ENCODE measurements around the gene PRRG1. TPM values are rescaled to one million over a fixed set of nuclear protein-coding genes. Genes with fewer than 3 reads are reported as not detected.
"Not testable (repeated sequence)": the region's sequence is repeated elsewhere in the genome, so short reads cannot be mapped to it uniquely, and the experiment has no call there.

PRRG1 gene
- total RNA-seq, result not detected

DNA sequence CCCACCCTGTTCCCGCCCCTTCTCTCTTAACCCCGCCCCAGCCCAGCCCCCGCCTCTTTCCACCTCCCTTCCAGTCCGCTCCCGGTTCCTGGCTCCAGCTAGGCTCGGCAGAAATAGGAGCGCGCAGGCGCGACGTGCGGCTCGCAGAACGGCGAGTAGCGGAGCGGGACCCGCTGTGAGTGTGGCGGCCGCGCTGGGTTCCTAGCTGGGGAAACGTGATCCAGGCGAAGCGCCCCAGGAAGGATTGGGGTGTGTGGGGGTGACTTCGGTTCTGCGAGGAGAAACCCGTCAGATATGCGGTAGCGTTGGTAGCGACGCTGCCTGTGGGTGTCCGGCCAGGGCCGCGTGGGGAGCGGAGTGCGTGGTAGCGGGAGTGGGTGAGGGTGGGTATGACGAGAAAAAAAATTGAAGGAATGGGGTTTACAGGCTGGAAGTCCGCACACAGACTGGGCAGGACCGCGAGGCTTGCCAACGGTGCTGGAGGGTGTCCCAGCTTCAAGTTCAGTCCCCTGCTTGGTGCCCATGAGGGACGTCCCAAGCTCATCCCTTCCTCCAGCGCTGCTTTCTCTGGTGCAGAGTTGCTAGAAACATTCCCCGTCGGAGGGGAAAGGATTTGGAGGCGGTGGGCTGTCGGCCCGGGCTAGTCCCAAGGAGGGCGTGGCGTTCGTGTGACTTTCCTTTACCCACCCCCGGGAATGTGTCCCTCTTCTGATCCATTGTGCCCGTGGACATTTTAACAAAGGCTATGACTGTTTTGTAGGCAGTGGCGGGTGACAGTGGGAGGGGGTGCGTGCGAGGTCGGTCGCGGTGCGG lies at the start of gene PRRG1:
TSS of gene PRRG1 (plus strand) at position 144 of the 813 bp plus-strand sequence. CDS start 56,886 bp downstream, outside the sequence.
- ChIA-PET POLR2A (no interaction called here), CTCF (no interaction called here)

DNA sequence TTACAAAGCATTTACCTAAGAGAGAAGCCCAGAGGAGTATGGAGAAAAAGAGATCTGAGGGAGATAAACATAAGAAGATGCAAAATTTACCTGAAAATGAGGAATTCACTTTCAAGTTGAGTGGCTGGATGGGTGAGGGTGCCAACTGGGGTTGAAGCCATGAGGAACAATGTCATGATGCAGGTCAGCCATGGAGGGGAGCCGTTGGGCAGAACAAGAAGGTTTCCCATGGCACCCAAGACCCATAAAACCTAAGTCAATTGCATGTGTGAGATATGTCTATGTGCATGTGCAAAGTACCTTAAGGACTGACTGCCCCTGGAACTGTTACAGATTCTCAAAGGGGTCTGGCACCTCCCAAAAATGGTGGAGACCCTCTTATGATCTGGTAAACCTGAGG lies 46.6 kb upstream of the PRRG1 start:
- POLR2A ChIA-PET, result no interaction called here
- CTCF ChIA-PET, result no interaction called here

DNA sequence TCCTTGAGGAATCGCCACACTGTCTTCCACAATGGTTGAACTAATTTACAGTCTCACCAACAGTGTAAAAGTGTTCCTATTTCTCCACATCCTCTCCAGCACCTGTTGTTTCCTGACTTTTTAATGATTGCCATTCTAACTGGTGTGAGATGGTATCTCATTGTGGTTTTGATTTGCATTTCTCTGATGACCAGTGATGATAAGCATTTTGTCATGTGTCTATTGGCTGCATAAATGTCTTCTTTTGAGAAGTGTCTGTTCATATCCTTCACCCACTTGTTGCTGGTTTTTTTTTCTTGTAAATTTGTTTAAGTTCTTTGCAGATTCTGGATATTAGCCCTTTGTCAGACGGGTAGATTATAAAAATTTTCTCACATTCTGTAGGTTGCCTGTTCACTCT lies 43.9 kb upstream of the PRRG1 start:
- CTCF ChIA-PET, POLR2A ChIA-PET: not testable (repeated sequence)

DNA sequence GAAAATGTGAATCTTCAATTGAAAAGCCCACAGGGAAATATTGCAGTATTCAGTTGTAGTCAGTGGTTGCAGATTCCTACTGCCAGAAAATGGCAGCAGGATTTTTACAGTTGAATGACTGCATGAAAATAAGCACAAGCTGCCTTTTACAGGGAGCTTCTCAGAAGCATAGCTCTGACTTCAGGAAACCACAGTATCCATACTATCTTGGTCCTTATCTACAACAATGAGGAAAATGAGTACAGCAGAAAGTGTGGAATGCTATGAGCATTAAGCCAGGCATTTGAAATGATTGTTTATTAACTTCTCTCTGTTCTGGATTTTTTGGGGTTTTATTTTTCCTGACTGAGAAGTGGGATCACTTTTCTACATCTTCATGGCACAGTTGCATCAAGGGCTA lies 34.6 kb upstream of the PRRG1 start:
- CTCF ChIA-PET, result no interaction called here
- POLR2A ChIA-PET, result no interaction called here

DNA sequence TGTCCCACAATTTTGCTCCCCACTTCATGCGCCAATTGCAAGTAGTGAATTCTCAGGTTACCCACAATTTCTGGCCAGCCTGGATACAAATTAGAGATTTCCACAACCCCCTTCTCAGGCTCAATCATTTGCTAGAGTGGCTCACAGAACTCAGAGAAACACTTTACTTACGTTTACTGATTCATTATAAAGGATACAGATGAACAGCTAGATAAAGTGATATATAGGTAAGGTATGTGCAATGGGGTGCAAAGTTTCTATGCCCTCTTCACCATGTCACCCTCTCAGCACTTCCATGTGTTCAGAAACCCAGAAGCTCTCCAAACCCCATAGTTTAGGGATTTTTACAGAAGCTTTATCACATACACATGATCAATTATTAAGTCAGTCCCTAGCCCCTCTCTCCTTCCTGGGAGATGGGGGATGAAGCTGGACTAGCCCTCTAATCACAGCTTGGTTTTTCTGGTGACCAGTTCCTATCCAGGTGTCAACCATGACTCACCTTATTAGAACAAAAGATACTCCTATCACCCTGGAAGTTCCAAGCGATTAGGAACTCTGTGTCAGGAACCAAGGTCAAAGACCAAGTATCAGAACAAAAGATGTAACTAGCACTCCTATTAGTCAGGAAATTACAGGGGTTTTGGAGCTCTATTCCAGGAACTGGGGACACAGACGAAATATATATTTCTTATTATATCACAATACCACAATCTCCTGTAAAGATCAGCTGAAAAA lies 33.5 kb upstream of the PRRG1 start:
- POLR2A ChIA-PET, result no interaction called here
- CTCF ChIA-PET, result no interaction called here

DNA sequence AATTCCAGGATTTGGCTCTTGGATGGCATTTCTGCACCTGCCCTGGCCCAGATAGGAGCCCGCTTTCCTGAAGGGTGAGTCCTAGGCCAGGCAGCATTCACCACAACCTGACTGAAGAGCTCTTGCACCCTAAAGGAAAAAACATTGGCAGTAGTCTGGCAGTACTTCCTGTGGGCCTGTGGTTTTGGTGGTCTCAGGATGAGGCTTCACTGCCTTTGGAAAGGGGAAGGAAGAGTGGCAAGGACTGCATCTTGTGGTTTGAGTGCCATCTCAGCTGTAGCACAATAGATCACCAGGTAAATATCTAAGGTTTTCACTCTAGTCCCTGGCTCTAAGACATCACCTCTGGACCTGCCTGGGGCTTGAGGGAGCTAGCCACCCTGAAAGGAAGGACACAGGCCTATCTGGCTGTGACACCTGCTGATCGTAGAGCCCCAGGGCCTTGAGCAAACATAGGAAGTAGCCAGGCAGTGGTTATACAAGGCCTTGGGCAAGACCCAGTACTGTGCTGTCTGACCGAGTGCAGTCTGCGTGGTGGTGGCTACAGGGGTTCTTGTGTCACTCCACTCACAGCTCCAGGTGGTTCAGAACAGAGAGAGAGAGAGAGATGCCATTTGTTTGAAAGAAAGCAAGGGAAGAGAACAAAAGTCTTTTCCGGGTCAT lies 28.5 kb upstream of the PRRG1 start:
- CTCF ChIA-PET, result no interaction called here
- POLR2A ChIA-PET, result no interaction called here

DNA sequence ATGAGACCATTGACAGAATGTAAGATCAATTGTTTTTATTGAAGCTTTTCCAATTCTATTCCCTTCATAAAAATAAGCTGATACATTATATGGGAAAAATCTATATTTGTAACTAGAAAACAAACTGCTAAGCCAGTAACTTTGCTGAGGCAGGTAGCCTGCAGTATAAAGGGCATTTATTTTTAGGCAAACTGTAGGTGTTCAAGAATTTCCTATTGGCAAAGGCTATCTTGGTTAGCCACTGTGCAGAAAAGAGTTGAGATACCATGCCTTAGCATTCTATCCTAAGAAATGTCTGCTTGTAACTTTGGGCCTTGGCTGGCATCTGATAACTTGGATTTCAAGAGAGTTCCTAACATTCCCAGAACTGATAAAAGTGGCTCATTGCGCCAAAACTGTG lies 18.5 kb upstream of the PRRG1 start:
- ChIA-PET CTCF (no interaction called here), POLR2A (no interaction called here)

DNA sequence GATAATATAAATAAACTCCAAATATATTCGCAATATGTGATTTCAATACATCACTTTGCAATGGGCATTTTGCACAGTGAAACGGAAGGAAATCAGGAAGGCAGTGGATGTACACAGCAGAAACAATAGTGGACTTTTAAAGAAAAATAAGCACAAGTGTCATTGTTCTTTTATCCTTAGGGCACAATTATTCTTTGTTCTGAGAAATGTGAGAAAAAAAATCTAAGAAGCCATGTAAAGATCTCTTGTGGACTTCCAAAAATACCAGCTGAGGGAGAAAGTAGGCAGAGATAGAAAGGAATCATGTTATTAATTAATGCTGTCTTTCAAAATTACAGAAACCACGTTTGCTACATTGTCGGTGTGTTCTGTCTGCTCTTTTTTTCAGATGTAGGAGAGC lies 17.6 kb upstream of the PRRG1 start:
- ChIA-PET POLR2A (no interaction called here), CTCF (no interaction called here)

DNA sequence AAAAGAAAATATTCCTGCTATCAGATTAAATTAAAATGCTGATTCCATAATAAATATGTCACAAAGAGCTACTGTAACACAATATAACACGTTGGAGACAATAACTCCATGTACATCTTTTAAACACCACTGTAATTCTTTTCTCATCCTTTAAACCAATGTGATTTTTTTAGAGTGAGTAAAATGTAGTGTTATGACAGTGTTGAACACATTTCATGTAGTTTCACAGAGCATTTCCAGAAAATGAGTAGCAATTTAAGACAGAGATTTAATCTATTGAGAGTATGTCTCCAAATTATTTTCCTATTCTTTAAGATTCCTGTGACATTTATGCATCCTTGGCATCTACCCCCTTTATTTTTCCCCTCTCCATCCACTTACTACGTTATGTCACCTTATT lies 17.1 kb upstream of the PRRG1 start:
- ChIA-PET POLR2A (no interaction called here), CTCF (no interaction called here)

DNA sequence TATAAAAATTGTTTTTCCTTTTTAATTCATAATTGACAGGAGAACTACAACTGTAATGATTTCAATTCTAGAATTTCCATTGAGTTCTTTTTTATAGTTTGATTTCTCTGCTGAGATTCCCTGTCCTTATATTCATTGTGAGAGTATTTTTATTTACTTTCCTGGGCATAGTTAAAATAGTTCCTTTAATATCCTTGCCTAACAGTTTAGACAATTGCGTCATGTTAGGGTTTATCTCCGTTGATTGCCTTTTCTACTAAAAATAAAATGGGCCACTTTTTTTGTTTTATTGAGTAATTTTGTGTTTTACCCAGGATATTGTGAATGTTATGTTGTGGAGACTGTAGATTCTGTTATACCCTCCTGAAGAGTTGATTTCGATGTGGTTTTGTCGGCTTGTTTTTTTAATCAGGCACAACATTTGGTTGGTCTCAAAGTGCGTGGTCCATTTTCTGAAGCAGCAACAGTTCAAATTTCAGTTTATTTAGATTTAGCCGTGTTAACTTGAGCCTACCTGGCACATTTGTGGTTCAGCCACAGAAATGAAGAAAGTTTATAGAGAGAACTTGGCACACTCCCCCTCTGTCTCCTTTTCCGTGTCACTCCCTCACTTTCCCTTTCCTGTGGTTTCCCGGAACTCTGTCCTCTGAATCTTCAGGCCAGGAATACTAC lies 16.0 kb upstream of the PRRG1 start:
- CTCF ChIA-PET, result no interaction called here
- POLR2A ChIA-PET, result no interaction called here

DNA sequence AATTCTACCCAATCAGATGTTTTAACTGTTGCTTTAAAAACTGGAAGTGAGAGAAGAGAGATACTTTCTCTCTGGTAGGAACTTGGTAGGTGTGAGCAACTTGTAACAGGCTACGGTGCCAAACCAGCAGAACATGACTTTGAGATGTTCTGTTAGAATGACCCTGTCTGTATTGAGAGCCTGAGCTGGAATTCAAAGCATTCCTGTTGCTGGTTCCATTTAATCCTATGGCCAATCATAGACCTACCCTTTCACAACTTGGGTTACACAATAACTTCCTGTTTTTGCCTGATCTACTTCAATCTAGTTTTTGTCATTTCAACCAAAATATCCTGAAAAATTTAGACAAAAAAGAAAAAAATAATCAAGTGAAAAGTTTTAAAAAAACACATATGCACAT lies 1.7 kb upstream of the PRRG1 start:
- ChIA-PET POLR2A (no interaction called here), CTCF (no interaction called here)

DNA sequence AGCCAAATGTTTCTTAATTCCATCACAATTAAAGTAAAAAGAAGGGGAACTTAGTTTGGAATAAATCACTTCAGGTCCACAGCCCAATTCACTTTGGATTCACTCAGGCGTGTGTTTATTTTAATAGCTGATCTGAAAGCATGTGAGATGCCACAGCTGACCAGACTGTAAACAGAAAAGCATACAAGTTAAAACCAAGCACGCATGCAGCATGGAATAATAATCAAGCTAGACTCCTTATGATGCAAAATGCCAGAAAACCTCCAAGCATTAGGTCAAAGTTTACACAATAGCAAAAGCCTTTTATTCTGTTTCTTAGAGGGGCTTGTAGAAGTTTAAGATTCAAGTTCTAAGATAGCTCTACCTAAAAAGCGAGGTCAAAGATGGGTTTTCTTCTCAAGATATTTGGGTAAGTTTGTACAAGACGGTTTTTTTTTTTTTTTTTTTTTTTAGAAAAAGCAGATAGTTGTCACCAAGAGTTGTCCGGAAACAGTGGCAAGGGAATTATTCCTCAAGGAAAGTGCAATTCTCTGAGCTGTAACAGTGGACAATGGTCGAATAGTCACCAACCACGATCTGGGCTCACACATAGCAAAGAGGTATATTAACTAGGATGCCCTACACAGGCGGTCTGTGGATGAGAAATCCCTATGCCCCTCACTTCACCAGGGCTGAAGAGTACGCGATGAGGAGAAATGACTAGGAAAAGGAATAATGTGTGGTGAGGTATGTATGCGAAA lies 763 bp upstream of the PRRG1 start:
- POLR2A ChIA-PET, result no interaction called here
- CTCF ChIA-PET, result no interaction called here

DNA sequence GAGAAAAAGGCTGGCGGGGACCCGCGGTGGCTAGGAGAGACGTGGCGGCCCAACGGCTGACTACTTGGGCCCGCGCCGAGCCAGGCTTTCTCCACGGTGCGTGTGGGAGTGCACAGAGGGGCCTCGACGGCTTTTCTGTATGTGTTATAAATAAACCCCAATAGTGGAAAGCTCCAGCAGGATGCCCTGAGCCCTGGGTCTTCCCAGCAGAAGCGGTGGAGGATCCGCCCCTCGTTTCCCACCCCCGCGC lies 268 bp upstream of the PRRG1 start:
- ChIA-PET POLR2A (no interaction called here), CTCF (no interaction called here)

DNA sequence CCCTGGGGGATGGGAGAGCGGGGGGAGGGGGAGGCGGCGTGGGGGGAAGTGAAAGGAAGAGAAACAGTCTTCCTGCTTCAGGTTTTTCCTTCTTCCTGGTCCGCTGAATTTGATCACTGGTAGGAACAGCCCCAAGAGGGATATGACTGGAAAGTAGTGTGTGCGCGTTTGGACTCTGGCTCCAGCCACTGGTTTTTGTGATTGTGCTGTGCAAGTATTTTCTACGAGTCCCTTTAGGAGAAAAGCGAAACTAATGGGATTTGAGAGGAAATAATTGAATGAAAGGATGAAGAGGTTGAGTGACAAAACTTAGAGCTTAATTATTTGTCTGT lies 836 bp downstream of the PRRG1 start:
- ChIA-PET CTCF (no interaction called here), POLR2A (no interaction called here)

DNA sequence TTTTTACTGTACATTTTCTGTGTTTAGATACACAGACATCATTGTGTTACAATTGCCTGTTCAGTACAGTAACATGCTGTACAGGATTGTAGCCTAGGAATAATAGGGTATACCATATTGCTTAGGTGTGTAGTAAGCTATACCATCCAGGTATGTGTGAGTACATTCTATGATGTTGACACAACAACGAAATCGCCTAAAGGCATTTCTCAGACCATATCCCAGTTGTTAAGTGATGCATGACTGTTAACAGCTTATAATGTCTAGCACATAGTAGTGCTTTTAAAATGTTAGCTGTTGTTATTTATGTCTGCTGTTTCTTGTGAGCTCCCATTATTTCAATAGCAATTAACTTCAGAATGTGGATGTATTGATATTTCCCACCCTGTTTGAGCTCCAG lies 4.5 kb downstream of the PRRG1 start:
- POLR2A ChIA-PET, result no interaction called here

DNA sequence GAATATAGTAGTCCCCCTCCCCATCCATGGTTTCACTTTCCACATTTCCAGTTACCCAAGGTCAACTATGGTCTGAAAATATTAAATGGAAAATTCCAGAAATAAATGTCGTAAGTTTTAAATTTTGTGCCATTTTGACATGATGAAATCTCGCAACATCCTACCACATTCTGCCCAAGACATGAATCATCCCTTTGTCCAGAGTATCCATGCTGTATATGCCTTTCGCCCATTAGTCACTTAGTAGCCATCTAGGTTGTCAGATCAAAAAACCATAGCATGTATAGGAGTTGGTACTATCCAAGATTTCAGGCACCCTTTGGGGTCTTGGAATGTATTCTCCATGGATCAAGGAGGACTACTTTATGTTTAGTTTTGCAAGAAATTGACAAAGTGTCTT lies 8.3 kb downstream of the PRRG1 start:
- ChIA-PET POLR2A (no interaction called here), CTCF (no interaction called here)

More for the DNA sequence above, 4.5 kb downstream of the PRRG1 start:
- CTCF ChIA-PET, result no interaction called here

DNA sequence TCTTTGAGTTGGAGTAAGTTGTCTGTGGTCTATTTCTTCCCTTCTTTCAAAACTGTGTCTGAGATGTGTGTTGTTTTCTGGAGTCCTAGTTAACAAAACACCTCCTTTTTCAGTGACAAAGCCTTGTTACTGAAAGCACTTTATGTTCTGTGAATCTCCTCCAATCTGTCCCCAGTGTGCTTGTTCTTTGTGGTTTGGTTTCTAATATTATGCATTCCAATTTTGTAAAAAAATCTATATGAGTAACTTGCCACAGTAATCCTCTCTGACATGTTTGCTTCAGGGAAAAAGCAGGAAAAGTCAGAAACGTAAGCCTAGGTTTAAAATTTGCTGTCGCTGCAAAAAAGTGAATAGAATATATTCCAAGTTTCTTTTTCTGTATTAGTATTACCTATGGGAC lies 12.4 kb downstream of the PRRG1 start:
- POLR2A ChIA-PET, result no interaction called here
- CTCF ChIA-PET, result no interaction called here

DNA sequence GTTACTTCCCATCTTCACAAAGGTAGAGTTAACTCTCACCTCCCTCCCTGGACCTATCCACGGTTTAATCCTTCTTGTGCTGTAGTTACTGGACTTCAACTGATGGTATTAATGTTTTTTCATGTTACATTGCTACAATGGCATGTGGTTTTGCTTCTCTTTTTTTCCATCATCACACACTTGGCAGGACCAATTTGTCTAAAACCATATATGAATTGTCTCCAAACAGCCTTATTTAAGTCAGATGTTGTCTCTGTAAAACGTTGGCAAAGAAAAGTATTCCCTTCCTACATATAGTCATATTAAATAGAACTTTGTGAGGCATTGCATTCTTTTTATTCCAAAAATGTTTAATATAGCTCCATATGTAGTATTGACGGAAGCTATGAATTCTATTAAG lies 15.5 kb downstream of the PRRG1 start:
- ChIA-PET POLR2A (no interaction called here), CTCF (no interaction called here)

DNA sequence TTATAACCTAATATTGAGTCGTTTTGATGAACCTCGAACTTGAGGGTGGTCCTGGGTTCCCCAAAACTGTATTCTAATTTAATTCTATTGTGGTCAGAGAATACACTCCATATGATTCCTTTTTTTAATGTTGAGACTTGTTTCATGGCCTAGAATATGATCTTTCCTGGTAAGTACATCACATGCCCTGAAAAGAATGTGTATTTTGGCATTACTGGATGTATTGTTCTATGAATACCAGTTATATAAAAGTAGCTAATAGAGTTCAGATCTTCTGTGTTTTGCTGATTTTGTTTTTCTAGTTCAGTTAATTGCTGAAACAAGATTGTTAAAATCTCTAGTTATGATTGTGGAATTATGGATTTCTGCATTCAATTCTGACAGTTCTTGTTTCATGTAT lies 18.8 kb downstream of the PRRG1 start:
- ChIA-PET POLR2A (no interaction called here), CTCF (no interaction called here)

DNA sequence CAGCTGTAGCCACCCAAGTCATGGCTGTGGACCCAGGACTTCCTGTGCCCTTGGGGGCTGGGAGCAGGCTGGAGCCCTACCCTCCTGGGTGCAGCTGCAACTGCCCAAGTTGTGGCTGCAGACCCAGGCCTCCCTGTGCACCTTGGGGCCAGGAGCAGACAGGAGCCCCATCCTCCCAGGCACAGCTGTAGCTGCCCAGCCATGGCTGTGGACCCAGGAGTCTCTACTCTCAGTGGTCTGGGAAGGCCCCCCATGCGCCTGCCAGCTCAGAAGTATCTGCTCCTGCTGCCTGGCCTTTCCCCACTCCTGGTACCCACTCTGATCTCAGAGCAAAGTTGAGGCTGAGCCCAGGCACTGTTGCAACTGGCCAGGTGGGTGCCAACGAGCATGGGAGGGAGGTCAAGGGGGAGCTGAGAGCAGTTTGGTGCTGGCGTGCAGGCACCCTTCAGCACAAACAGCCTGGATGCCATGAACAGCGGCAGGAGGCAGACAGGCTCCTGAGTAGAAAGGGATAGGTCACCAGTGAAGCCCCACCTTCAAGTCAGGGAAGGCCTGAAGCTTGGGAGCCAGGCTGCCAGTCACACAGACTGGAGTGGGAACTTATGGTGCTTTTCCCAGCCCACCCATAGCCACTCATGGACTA lies 21.5 kb downstream of the PRRG1 start:
- POLR2A ChIA-PET, result no interaction called here

More for the DNA sequence above, 21.5 kb downstream of the PRRG1 start:
- CTCF ChIA-PET, result no interaction called here

Measured in activated CD8-positive, alpha-beta memory T cell treated with anti-CD3 and anti-CD28 coated beads for 36 hours (primary cell).